HPDE6-E6E7 (cell line): ENCODE measurements around the gene PTPRT.

Source experiments
- DNase-seq: peaks from one replicate; pipeline ENCODE4 v3.0.0; 2011; ENCODE audit warnings: missing footprints; ENCODE audit errors: extremely low spot score

The PTPRT gene

DNA sequence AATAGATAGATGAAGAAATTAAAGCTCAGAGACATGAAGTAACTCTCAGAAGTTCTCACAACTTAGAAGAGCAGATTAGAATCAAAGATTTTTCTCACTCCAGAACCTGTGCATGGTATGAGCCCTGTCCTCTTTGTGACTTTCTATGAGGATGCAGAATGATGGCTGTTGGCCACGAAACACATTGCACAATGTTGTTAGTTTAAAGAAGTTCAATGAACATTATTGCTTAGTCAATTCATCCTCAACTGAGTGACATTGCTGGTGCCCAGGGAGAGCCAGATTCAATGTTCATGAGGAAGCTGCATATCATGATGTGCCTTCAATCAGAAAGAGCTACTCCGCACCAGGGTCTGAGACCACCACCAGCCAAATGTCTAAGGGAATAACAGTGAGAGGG lies 633.1 kb downstream of the PTPRT start:
- no peak for DNase-seq

DNA sequence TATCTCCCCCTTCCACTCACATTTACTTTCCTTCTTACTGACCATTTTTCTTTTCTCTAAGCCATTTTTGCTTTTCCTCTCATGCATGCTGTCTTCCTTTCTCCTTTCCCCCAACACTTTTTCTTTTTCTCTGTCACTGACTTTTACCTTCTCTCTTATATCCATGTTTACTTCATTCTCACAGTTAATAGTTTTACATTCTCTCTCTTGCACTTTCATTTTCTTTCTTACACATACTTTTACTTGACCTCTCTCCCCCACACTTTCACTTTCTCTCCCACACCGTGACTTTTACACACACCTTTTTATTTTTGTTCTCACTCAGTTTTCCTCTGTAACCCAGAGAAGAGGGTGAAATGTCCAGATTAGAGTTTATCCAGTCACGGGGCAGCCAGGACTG lies 636.3 kb downstream of the PTPRT start:
- DNase-seq: no peak

DNA sequence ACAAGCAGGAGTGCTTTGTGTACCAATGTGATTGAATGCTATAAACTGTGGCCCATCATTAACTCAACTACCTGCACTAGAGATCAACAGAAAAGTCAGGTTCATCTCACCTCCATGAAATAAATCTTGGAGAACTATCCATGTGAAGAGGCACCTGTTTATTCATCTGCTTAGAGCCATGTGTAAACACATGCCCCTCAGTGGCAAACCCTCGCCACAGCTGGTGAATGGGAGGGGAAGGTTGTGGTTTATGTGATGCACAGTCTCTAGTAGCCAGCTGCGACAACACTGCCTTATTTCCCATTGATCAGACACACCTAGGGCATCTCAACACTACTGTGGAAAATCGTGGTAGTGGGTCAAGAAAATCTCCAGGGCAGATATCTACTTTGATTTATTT lies 640.2 kb downstream of the PTPRT start:
- DNase-seq: no peak

DNA sequence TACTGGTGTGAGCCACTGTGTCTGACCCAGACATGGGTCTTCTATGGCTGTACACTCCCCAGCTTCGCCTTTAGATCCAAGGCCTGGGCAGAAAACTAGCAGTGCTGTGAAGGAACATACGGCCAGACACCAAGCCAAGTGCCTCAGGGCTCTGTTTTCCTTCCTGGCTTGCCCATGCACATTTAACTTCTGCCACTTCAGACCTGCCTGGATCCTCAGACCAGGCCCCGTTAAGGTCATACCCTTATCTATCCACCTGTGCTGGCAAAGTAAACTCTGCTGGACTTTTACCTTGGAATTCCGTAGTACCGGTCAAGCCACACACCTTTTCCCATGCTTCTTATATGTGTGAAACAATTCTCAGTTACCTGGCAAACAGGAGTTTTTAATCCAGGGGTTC lies 644.8 kb downstream of the PTPRT start:
- no peak for DNase-seq

DNA sequence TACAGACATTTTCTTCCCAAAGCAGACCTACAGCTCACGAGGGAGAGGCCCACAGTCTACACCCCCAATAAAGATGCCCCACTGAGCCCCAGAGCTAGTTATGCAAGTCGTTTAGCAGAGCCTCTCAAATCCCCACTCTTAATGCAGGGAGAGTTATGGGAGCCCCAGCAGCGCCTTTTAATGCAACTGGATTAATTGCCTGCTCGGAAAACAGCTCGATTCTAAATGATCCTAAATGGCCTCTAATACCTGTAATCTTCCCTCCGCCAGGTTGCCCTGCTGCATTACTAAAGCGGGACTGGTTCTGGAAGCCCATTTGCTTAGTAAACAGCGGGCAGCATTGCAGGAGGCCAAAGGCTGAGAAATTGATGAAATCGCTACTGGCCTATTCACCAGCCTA lies 656.9 kb downstream of the PTPRT start:
- DNase-seq: no peak

DNA sequence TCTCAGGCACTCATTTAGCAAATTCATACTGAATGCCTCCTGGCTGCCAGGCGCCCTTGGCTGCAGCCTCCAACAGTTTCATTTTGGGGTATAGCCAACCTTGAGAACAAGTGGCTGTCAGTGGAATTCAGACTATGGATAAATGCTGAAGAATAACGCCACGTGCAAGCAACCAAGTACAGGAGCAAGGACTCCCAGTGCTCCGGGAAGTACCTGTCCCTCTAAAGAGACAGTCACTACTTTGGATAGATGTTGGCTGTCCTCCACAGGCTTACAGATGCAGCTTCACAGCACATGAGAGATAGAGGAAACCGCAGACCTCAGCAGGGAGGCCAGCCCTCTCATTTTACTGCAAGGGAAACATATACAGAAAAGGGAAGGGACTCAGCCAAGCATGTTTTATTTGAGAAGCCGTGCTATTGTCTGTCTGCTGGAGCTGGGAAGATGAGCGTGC lies 658.2 kb downstream of the PTPRT start:
- DNase-seq: no peak

DNA sequence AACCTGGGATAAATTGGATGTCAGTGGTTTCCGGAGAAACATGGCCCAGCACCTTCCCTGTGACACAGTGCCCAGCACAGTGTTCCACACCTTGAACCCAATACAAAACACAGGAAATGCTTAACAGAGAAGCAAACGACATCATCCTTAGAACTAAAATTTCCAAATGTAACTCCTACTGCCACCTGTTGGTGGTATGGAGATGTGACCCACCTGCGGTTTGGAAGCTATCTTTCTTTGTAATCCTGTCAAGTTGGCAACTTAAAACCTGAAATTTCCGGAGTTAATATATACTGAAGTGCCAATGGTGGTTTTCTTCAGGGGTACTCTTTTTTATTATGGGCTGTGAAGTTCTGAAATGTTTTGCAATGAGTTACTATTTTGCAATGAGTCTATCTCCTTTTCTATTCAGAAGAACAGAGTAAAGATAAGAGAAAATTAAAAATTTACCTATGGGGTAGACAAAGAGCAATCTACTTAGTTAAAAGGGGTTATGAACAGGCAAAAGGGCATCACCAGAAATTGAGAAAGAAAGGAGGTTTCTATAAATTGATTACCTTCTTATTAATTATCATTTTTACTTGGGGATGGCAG lies 658.8 kb downstream of the PTPRT start:
- DNase-seq: no peak

DNA sequence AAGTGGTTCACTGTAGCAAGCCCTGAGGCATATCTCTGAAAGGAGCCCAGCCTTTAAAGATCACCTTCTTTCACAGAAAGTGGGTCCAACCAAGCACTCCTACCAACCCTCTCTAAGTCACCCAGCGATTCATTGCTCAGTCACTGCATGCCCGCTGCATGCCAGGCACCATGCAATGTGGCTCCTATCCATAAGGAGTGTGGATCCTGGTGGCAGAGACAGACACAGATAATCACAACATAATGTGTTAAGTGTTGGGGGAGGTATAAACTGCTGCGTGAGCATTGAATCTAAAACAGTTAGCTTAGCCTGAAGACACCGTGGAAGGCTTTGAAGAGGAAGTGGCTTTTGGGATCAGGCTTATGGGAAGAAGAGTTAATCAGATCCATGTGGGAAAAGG lies 659.5 kb downstream of the PTPRT start:
- no peak for DNase-seq

DNA sequence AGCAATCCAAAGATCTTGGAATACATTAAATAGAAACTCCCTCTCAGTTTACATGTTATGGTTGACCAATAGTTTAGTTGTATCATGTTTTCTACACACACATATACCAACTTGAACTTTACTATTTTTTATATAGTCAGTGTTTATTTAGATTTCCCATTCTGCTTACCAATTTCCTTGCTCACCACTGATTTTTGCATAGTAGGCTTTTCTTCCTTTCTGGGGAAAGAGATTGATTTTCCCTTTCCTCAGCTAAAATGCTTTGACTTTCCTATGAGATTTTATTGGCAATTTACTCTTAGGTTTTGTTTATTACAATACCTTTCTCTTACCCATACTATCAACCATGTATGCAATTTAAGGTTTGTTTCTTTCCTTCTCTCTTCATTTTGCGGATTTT lies 665.6 kb downstream of the PTPRT start:
- no peak for DNase-seq

DNA sequence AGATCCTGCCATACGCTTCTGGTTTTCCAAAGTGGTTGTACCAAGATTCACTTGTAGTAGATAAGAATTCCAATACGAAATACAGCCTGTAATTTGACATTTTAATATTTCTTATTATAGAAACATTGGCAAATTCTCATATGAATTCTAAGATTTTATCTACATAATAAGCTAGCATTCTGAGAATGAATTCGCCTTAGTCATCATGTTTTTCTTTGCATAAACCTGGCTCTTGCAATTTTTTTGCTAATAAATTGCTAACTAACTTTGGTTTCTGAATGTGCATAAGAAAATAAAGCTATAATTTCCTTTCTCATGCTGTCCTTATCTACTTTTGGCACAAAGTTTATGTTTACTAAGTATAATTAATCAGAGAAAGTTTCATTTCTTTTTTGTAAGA lies 673.0 kb downstream of the PTPRT start:
- DNase-seq: no peak

DNA sequence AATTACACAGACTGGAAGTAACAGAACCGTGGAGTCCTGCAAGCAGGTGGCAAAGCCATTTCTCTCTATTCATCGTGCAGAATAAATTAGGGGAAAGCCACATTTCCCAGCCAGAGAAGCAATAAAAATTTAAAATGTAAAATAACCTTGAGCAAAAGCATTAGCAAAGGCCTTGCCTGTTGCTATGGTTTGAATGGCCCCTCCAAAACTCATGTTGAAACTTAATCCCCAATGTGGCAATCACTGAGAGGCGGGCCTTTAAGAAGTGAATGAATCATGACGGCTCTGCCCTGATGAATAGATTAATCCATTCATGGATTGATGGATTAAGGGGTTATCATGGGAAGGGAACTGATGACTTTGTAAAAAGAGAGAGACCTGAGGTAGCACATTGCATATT lies 679.0 kb downstream of the PTPRT start:
- no peak for DNase-seq

DNA sequence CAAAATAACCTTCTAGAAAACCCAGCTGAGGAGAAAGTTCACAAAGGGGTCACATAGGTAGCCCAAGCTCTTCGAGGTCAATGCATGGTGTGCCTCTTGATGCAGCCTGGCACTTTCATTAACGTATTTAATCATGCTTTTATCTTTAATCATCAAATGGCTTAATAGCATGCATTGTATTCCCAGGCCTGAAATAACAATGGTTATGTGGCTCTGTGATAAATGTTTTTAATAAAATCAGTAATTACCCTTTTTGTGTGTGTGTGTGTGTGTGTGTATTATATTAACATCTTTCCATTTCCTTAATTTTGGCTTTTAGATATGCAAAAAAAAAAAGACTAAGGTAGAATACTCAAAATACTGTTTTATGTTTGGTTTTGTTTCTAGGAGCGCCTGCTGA lies 681.8 kb downstream of the PTPRT start:
- no peak for DNase-seq

DNA sequence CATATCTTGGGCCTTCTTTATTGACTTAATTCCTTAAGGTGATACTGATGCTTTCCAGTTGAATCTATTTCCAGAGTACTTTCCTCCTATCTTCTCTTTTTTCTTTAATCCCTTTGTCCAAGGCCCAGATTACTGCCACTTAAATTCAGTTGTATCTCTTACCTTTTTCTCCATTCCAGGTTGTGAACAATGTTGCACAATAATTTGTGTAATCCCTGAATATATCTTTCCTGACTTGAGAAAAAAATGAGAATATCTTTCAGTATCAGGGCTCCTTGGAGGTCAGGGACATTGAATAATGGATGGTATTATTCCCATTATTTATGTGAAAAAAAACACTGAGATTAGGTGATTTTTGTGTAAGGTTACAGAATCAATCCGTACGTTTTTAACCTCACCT lies 683.3 kb downstream of the PTPRT start:
- DNase-seq: no peak

DNA sequence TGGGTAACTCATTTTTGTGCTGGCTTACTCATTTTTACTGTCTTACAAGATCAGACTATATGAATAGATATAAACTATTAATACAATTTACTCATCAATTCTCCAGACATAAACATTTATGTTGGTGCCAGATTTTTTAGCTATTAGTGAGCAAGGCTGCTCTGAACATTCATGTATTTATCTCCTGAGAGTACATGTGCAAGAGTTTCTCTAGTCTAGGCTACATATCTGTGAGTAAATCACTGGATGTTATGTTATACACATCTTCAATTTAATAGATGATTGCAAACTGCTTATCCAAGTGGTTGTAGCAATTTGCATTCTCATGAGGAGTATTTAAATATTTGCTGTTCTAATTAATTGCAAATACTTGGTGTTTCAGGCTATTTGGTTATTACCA lies 687.1 kb downstream of the PTPRT start:
- DNase-seq: no peak

DNA sequence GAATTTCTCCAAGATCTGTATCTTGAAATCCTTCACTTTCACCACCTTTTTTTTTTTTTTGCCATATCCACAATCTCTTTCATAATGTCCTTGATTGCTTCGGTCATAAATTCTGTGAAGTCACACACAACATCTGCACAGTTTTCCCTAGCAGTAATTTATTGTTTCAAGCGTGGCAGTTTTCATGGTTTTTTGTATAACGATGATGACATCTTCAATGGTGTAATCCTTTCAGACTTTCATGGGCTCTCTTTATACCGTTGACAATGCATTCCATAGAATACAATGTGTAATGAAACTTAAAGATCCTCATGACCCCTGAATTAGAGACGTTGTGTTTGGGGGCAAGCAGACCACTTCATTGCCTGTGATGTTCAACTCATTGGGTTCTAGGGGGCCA lies 693.1 kb downstream of the PTPRT start:
- DNase-seq: no peak

DNA sequence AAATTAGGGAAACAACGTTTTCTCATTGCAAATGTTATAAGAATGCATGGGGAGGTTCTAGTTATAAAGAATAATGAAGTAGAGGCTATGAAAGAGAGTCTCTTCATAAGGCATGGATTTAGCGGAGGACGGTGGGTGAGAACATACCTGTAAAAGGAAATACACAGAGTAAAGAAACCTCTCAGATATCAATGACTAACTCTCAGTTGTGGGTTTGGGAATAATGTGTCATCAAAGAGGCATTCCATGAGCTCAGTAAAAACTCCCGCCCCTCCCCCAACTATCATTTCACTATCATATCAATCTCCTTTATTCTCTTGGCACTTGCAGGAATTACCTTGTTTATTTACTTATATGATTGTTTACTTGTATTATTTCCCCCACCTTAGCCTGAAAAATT lies 695.4 kb downstream of the PTPRT start:
- DNase-seq: no peak

DNA sequence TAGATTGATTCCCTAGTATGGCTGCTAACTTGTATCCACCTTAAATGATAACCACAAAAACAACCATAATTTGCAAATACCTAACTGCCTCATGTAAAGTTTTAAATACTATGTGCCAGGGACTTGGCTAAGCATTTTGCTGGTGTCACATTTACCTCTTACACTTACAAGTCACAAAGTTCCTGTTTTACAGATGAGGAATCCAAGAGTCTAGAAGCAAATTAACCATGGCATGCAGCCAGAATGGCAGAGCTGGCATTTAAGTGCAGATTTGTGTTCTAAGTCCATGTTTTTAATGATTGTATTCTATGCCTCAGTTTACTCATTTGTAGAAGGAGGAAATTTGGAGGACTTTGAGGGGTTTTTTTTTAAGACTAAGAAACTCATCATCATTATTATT lies 696.7 kb downstream of the PTPRT start:
- no peak for DNase-seq

DNA sequence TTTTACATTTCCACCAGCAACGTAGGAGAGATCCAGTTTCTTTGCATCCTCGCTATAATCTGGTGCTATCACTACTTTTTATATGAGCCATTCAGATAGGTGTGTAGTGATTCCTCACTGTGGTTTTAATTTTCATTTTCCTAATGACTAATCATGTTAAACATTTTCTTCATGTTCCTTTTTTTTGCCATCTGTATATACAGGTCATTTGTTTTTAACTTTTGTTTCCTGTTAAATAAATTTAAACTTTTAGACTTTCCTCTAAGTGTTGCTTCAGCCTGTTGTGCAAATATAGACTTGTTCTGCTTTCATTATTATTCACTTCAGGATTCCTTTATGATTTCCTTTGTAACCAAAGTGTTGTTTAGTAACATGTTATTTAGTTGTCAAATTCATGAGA lies 697.4 kb downstream of the PTPRT start:
- DNase-seq: no peak

DNA sequence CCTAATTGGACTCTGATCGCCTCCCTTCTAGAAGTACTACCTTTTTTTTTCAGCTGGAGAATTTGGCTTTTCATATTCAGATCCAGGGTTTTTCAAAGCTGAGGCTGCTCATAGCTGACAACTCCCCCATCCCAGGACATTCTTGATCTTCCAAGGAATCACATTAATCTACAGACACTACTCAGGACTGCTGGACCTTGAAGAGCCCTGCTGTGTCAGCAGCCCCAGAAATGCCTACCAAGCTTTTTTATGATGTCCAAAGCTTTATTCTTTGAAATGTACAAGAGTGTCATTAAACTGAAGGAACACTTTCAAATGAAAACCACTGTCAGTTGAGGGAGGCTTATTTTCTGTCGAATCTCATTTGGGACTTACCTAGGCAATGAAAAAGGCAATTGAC lies 704.1 kb downstream of the PTPRT start:
- DNase-seq: no peak

DNA sequence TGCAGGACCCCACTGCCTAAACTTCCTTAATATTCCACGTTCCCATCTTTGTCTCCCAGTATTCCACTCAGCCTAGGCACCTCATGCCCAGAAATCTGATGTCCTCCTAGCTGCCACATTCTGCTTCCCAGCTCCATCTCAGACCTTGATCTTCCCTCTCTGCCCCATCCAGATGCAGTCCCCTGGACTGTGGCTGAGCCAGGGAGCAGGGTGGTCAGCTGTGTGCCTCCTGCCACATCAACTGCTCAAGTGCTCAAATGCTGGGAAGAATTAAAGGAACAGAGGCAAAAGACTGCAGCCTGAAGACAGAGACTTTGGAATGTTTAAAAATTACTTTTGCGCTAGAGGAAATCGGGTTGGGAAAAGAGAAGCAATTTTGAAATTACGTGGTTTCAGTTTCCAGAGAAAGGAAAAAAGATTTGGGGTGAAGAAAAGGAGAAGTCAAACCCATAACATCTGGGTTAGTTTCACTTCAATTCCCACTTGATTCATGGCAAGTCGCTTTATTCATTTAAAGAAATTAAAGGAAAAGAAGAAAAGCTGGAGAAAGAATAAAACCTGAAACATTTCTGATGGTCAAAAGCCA lies 704.8 kb downstream of the PTPRT start:
- DNase-seq: no peak

DNA sequence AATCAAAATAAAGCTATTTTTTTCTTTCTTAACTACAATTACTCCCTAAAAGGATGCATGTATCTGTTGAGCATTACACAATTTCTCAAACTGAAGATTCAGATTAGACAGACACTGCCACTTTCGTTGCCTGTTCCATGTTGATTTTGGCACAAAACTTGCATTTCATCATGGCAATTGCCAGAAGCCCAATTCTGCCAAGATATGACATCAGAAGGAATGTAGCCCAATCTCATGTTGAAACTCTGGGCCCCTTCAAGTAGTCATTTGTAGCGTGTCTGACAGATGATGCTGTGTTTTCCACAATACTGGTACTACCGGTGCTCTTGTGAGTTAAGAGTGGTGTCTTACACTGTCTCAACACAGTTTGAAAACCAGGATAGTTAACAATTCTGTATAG lies 705.4 kb downstream of the PTPRT start:
- DNase-seq: no peak

DNA sequence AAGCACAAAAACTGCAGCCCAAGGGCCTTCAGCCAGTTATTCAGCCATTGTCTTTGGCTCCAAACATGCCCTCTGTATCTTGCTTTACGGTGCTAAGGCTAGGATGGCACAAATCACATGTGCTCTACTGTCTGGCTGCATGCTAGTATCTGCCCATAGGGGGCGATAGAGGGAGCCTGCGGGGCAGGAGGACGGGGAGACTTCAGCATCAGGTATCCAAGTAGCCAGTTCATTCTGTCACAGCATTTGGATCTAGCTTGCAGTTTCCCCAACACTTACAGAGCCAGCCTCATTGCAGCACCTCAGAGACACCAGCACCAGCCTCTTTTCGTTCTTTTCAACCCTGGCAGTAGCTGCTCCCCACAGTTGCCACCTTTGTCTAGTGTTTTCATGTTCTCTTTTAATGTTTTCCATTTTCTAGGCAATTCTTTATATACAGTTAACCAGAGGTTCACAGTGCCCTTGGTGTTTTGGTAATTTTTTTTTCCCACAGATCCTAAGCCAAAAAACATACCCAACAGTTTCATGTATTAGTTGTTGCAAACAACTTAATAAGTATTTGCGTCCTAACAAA lies 705.9 kb downstream of the PTPRT start:
- DNase-seq: no peak

DNA sequence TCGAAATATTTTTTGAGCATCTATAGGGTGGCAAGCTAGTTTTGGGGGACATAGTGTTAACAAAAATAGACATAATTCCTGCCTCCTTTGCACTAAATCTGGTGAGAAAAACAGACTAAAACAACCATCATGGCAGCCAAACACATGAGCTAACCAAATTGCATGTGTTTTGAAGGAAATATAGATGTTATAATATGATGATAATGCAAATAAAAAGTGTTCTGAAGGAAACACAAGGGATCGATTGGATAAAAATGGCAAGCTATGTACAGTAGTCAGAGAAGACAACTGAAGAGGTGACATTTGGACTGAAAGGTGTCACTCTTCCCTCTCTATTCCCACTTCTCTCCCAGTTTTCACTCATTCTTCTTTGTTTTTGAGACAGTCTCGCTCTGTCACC lies 706.9 kb downstream of the PTPRT start:
- DNase-seq: no peak

DNA sequence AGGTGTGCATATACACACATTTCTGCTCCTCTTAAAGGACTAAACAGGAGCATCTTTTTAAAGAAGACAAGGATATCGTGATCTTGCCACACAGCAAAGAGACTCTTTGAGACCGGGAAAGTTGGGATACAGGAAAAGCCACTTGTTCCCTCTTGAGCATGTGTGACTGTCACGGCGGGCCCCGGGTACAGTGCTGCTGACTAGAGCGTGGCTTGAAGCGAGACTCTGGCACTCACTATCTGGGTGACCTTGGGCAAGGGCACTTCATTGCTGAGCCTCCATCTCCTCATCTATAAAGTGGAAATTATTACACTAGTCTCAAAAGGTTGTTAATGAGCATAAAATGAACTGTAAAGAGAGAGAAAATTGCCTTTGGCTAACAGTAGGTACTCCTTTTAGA lies 713.9 kb downstream of the PTPRT start:
- no peak for DNase-seq
